Astrocyte (in vitro differentiated cells and primary cell): ENCODE data around the gene KRI1.

Experiments used
- EZH2 ChIP-seq: IDR thresholded peaks from 2 replicates; pipeline ENCODE4 v1.6.1; 2012; ENCODE audit warnings: mild to moderate bottlenecking, low read length, inconsistent platforms; ENCODE audit not compliant: insufficient read depth
- TF ChIP-seq, protein P1 (sequence below): IDR thresholded peaks from 2 replicates; pipeline ENCODE4 v1.5.1; 2011; ENCODE audit warnings: low read depth, mild to moderate bottlenecking, inconsistent platforms, low read length, moderate library complexity; ENCODE audit not compliant: insufficient read depth

DNA sequence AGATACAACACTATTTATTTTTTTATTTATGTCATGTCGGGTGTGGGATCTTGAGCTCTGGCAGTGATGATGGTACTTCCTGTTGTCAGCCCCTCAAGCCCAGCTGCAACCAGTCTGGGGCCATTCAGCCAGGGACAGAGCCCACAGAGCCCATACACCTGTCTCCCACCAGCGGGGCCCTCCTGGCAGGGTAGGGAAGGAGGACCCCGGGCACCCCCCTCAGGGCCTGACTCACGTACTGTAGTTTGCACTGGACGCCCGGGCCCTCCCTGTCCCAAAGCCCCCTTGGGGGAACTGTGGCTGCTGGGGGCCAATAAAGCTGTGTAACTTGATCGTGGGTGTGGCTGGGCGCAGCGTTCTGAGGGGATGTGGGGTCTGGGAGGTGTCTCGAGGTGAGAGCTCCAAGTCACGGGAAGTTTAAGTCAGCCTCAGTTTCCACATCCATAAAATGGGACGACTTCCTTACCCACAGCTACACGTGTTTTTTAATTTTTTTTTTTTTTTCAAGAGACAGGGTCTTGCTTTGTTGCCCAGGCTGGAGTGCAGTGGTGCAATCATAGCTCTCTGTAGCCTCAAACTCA lies 12.6 kb downstream of the KRI1 start:
- TF ChIP-seq, protein P1, sequence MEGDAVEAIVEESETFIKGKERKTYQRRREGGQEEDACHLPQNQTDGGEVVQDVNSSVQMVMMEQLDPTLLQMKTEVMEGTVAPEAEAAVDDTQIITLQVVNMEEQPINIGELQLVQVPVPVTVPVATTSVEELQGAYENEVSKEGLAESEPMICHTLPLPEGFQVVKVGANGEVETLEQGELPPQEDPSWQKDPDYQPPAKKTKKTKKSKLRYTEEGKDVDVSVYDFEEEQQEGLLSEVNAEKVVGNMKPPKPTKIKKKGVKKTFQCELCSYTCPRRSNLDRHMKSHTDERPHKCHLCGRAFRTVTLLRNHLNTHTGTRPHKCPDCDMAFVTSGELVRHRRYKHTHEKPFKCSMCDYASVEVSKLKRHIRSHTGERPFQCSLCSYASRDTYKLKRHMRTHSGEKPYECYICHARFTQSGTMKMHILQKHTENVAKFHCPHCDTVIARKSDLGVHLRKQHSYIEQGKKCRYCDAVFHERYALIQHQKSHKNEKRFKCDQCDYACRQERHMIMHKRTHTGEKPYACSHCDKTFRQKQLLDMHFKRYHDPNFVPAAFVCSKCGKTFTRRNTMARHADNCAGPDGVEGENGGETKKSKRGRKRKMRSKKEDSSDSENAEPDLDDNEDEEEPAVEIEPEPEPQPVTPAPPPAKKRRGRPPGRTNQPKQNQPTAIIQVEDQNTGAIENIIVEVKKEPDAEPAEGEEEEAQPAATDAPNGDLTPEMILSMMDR, result no peak
- TF ChIP-seq EZH2, result no peak
